Suppressor macrophage (primary cell): Measurements from ENCODE around the gene GNA12.

Experiments used
- DNase-seq, 4 experiments: peaks; one replicate each; pipeline ENCODE4 v3.0.0-alpha.2; 2020 to 2022
- total RNA-seq, 17 experiments: gene quantifications; one replicate each; lab custom pipeline; 2026; ENCODE audit warnings: mixed read lengths in 6 of 17, inconsistent platforms in 3 of 17; lab: John Stamatoyannopoulos, UW

The GNA12 gene
- total RNA-seq = 38.8 to 116 (median 58.0) reads per million in 17 experiments

- peak; percentile 99 for DNase-seq
Measured at GRCh38 chr7:2844153-2845033, at the start of gene GNA12. Gene GNA12 (minus strand): TSS chr7:2844308. CDS start chr7:2844161, 147 bp downstream.

- no peak for DNase-seq
Measured at GRCh38 chr7:2893411-2893861, 49.3 kb upstream of the GNA12 start.

GRCh38 chr7:2892549-2892948 is 48.4 kb upstream of the GNA12 start:
- no peak for DNase-seq

DNA sequence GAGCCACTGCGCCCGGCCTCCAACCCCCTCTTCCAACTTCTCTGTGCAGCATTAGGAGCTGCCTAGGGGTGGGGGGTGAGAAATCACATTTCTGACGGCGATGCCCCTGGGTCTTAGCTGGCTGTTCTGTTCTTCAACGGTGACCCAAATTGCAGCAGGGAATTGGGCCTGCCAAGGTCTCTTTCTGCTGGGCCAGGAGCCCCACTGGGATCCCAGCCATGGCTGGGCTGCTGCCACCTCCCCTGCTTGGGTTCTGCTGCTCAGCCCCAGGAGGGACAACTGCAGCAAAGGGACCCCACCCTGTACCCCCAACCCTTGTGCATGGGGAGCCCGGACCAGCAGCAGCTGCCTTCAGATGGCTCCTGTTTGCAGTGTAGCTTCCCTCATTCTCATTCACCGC is 43.7 kb upstream of the GNA12 start:
- no peak for DNase-seq

- peak; percentile 80 to 90 (median 84) for DNase-seq
Measured at GRCh38 chr7:2886900-2887299, 42.8 kb upstream of the GNA12 start.

DNA sequence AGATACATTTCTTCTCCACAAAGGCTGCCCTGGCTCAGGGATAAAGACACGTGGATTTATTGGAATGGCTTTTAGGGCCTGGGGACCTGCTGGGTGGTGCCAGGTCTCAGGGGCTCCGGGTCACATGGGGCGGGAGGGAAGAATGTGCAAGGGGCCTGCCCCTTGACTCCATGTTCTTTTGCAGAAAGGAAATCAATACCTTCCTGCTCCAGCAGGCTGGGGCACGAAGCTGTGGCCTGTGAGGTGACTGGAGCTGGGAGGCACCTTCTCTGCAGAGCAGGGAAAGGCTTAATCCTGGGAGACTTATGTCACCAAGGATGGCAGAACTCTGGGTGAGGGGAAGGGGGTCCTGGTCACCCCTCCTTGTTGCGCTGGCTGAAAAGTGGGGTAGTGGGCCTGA is 42.3 kb upstream of the GNA12 start:
- DNase-seq = no peak

GRCh38 chr7:2884161-2884560 is 40.1 kb upstream of the GNA12 start:
- no peak for DNase-seq

DNA sequence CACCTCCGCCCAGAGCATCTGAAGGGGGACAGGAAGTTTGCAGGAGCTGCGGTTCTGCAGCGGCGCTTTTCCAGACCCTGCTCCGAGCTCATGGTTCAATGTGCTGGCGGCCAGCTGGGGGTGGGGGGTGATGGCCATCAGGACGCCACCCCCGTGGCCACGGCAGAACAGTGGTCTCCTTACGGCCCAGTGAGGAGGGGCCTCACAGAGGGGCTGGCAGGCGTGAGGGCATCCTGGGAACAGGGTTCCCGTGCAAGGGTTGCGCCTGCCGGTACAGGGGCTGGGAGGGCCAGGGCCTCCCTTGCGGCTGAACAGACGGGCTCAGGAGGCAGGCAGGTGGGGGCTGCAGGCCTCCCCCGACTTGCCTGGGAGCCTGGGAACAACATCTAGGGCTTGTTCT is 39.0 kb upstream of the GNA12 start:
- DNase-seq = no peak

- no peak for DNase-seq
Measured at GRCh38 chr7:2882111-2882510, 38.0 kb upstream of the GNA12 start.

- no peak for DNase-seq
Measured at GRCh38 chr7:2880874-2881533, 36.9 kb upstream of the GNA12 start.

- no peak for DNase-seq
Measured at GRCh38 chr7:2880051-2880450, 35.9 kb upstream of the GNA12 start.

GRCh38 chr7:2879354-2879753 is 35.2 kb upstream of the GNA12 start:
- DNase-seq = no peak

DNA sequence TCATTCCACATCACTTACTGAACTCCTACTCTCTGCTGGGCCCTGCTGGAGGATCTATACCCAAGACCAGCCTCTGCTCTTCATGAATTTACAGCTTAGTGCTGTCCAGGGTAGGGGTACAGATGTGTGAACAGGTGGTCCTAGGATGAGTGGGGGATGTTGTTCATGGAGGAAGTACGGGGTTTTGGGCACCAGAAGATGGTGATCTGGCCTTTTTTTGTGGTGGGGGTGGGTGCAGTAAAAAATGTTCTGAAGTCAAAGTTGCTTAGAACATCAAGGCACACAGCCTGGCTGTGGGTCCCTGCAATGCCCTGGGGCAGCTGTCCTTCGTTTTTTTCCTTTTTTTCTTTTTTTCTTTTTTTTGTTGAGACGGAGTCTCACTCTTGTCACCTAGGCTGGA is 34.2 kb upstream of the GNA12 start:
- no peak for DNase-seq

- DNase-seq = no peak
Measured at GRCh38 chr7:2876031-2876731, 32.1 kb upstream of the GNA12 start.

- DNase-seq = peak; percentile 9 to 53 (median 29)
Measured at GRCh38 chr7:2873686-2874551, 29.8 kb upstream of the GNA12 start.

DNA sequence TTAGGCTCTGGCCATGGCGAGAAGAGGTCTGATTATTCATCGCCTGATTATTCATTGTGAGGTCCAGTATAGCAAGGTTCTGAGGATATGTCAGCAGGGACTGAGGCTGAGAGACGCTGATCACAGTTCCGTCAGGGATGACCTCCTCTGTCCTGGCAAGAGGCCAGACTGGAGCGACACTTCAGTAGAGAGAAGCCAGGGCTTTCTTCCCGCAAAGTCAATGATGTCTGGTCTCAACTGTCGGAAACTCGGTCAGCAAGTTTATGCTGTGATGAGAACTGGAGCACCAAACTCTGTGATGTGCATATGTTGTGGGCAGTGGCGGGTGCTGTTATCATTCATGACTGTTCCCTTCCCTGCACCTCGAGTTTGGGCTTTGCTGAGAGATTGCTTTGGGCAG is 29.0 kb upstream of the GNA12 start:
- DNase-seq = peak; percentile 21 to 52 (median 24)

DNA sequence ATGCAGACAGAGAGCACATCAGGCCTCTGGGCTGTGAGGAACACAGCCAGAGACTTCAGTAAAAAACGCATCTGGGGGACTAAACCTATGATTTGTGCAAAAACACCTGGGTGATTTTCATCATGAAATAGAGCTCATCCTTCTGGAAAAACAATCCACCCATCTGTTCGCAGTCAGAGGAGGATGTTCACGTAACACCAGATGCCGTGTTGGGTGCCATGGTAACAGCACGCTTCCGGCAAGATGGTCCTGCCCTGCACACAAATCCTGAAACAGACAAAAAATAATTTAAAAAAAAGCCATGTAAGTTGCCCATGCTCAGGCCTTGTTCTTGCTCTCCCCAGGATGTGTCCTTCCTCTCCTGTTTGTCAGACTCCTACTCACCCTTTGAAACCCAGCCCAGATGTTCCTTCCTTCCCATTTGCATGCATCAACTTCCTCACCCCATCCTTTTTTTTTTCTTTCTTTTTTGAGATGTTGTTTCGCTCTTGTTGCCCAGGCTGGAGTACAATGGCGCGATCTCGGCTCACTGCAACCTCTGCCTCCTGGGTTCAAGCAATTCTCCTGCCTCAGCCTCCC is 28.3 kb upstream of the GNA12 start:
- no peak for DNase-seq

- DNase-seq = peak; percentile 89 to 93 (median 91)
Measured at GRCh38 chr7:2870471-2870931, 26.4 kb upstream of the GNA12 start.

GRCh38 chr7:2869981-2870380 is 25.9 kb upstream of the GNA12 start:
- no peak for DNase-seq

GRCh38 chr7:2866601-2867000 is 22.5 kb upstream of the GNA12 start:
- no peak for DNase-seq

- DNase-seq = peak; percentile 74 to 83 (median 82)
Measured at GRCh38 chr7:2864999-2865670, 21.0 kb upstream of the GNA12 start.
